GM06990 (cell line): Measurements from ENCODE around the gene SDHD.
A peak's percentile ranks its signal among the peaks of the same experiment; 100 is the strongest.

Experiments used
- DNase-seq: peaks from one replicate; pipeline ENCODE4 v3.0.0-alpha.2; 2011; ENCODE audit not compliant: insufficient read length; ENCODE audit errors: extremely low read depth
- H3K27me3 ChIP-seq: replicated peaks from 2 replicates; pipeline ENCODE4 v1.6.0; 2011; ENCODE audit warnings: low read length; ENCODE audit not compliant: control insufficient read depth, insufficient read depth
- H3K36me3 ChIP-seq: 2 replicates; pipeline ENCODE4 v1.5.1; 2011; ENCODE audit warnings: low read length; ENCODE audit not compliant: control insufficient read depth, insufficient read depth
- H3K4me3 ChIP-seq: replicated peaks from 2 replicates; pipeline ENCODE4 v1.5.1; 2011; ENCODE audit warnings: low read depth, mild to moderate bottlenecking, control low read depth, low read length
- TF ChIP-seq, protein P1 (sequence below): IDR thresholded peaks from 2 replicates; pipeline ENCODE4 v1.5.1; 2011; ENCODE audit warnings: low read length, control low read depth, mild to moderate bottlenecking, inconsistent platforms; ENCODE audit not compliant: insufficient read depth, poor library complexity, severe bottlenecking

Gene SDHD

DNA sequence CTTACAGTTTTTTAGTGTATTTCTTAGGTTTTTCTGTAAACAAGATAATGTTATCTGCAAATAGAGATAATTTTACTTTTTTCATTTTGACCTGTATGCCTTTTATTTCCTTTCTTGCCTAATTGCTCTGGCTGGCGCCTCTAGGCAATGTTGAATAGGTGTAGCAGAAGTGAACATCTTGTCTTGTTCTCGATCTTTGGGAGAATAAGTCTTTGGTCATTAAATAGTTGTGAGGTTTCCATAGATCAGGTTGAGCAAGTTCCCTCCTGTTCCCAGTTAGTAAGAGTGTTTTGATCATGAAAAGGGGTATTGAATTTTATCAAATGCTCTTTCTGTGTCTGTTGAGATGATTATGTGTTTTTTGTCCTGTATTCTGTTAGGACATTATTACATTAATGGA lies 36.9 kb upstream of the SDHD start:
- TF ChIP-seq, protein P1, sequence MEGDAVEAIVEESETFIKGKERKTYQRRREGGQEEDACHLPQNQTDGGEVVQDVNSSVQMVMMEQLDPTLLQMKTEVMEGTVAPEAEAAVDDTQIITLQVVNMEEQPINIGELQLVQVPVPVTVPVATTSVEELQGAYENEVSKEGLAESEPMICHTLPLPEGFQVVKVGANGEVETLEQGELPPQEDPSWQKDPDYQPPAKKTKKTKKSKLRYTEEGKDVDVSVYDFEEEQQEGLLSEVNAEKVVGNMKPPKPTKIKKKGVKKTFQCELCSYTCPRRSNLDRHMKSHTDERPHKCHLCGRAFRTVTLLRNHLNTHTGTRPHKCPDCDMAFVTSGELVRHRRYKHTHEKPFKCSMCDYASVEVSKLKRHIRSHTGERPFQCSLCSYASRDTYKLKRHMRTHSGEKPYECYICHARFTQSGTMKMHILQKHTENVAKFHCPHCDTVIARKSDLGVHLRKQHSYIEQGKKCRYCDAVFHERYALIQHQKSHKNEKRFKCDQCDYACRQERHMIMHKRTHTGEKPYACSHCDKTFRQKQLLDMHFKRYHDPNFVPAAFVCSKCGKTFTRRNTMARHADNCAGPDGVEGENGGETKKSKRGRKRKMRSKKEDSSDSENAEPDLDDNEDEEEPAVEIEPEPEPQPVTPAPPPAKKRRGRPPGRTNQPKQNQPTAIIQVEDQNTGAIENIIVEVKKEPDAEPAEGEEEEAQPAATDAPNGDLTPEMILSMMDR = no peak
- no peak overlapping the region for H3K4me3 ChIP-seq
- peaks cover 3% of the 10 kb centered on the region for H3K36me3 ChIP-seq
- DNase-seq = no peak
- H3K27me3 ChIP-seq = no peaks in the 10 kb centered on the region

DNA sequence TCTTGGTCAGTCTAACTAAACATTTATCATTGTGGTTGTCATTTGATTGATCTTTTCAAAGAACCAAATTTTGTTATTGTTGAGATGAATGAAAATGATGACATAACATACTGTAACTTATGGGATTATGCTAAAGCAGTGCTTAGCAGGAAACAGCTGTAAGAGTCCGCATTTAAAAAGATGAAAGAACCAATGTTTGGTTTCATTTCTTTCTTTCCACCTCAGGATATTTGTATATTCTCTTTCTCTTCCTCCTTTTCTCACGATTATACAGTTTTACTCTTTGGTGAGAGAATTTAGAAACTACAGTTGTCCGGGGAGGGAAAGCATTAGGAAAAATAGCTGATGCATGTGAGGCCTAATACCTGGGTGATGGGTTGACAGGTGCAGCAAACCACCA lies 36.0 kb upstream of the SDHD start:
- H3K27me3 ChIP-seq = no peaks in the 10 kb centered on the region
- peaks cover 3% of the 10 kb centered on the region for H3K36me3 ChIP-seq
- DNase-seq = peak; percentile 44
- no peak overlapping the region for H3K4me3 ChIP-seq
- TF ChIP-seq, protein P1 = no peak

DNA sequence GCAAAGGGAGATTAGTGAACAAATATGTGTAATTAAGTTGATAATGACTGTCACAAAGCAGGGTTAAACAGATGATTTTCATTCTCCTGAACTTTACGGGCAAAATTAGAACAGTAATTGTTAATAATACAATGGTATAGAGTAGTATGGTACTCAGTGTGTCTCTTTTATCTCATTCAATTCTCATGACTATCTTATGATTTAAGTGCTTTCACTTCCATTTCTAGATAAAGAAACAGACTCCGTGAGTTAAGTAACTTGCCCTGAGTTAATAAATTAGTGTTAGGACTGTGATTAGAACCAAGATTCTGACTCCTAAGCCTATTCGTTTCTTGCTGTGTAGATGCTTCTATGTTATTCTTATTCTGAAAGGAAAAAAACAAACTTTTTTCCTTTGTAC lies 34.9 kb upstream of the SDHD start:
- H3K27me3 ChIP-seq = no peaks in the 10 kb centered on the region
- DNase-seq = no peak
- H3K36me3 ChIP-seq = peaks cover 3% of the 10 kb centered on the region
- TF ChIP-seq, protein P1 = no peak
- H3K4me3 ChIP-seq = no peak overlapping the region

DNA sequence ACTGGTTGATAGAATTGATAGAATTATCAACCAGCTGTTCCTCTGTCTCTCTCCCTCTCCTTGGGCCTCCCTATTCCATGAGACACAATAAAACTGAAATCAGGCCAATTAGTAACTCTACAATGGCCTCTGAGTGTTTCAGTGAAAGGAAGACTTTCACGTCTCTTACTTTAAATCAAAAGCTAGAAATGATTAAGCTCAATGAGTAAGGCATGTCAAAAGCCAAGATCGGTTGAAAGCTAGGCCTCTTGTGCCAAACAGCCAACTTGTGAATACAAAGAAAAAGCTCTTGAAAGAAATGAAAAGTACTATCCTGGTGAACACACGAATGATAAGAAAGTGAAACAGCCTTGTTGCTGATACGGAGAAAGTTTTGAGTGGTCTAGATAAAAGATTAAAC lies 29.5 kb upstream of the SDHD start:
- TF ChIP-seq, protein P1 = no peak
- H3K27me3 ChIP-seq = no peaks in the 10 kb centered on the region
- no peak overlapping the region for H3K4me3 ChIP-seq
- peaks cover 5% of the 10 kb centered on the region for H3K36me3 ChIP-seq
- DNase-seq = no peak

DNA sequence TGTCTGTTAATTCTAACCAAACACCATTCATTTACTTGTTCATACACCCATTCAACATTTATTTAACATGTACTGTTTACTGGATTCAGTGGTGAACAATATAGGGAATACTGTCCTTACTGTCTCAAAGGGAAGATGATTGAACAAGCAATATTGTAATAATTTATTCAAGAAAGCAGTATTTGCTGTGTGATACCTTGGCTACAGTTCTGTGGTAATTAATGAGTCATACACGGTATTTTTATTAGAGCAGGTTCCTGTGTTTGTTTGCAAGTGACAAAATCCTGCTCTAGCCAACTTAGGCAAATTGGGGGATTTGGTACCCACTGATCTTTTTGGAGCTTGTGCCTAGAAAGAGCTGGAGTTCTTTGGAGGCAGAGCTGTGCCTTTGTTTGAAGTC lies 28.6 kb upstream of the SDHD start:
- Histone ChIP-seq H3K36me3 (peaks cover 4% of the 10 kb centered on the region), H3K27me3 (no peaks in the 10 kb centered on the region)
- TF ChIP-seq, protein P1 = no peak

DNA sequence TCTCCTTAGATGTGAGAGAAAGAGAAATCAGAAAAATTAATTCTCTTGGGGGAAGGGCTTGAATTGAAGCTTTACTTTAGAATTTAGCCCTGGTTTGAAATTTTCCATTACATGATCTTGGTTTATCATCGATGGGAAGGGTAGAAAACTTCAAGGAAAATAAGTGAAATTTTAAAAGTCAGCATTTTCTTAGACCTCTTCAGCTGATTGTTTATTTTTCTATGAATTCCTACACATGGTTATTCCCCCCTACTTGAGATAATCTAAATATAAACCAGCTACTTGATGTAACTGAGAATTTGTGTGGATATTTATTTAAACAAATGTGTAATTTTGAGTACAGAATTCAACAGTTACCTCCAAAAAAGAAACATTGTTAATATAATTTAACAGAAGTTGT lies 23.8 kb upstream of the SDHD start:
- TF ChIP-seq, protein P1 = no peak
- no peak for DNase-seq
- no peaks in the 10 kb centered on the region for H3K27me3 ChIP-seq
- H3K4me3 ChIP-seq = no peak overlapping the region
- peaks cover 2% of the 10 kb centered on the region for H3K36me3 ChIP-seq

More for the DNA sequence above, 28.6 kb upstream of the SDHD start:
- DNase-seq = no peak
- no peak overlapping the region for H3K4me3 ChIP-seq
